ENCODE results near the gene ENPP3. TPM values are rescaled to one million over a fixed set of nuclear protein-coding genes. Genes with fewer than 3 reads are reported as not detected.

The ENPP3 gene
- total RNA-seq, 2 donors from 2014 or later: 11.5 to 21.4 TPM

DNA sequence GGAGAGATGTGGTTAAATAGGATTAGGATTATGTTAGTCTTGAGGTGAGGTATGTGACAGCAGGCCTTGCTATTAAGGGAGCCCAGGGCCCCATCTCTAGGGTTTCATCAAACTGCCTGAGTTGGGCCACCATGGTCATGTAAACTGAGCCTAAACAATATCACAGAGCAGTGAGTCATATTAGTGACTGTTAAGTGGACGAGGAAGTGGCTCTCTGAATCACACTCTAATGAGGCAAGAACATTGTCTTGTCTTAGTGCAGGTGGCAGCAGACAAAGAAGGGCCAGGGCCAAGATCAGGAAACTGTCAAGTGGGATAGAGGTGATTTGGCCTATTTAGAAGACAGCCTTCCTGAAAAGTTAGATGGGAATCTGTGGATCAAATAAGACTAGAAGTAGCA lies 23.1 kb downstream of the ENPP3 start:
- H3K9ac ChIP-seq (ENCODE audit: low read depth in 2 of 2, low read length in 2 of 2): no peak overlapping the region
- no peaks in the 10 kb centered on the region for H3K9me3 ChIP-seq
- no peak overlapping the region for H3K27ac ChIP-seq
- no peaks in the 10 kb centered on the region for H3K4me1 ChIP-seq
- H3K27me3 ChIP-seq: no peaks in the 10 kb centered on the region
- H3K36me3 ChIP-seq: no peaks in the 10 kb centered on the region
- no peak for DNase-seq
- no peak overlapping the region for H3K4me3 ChIP-seq
- TF ChIP-seq, protein P1, sequence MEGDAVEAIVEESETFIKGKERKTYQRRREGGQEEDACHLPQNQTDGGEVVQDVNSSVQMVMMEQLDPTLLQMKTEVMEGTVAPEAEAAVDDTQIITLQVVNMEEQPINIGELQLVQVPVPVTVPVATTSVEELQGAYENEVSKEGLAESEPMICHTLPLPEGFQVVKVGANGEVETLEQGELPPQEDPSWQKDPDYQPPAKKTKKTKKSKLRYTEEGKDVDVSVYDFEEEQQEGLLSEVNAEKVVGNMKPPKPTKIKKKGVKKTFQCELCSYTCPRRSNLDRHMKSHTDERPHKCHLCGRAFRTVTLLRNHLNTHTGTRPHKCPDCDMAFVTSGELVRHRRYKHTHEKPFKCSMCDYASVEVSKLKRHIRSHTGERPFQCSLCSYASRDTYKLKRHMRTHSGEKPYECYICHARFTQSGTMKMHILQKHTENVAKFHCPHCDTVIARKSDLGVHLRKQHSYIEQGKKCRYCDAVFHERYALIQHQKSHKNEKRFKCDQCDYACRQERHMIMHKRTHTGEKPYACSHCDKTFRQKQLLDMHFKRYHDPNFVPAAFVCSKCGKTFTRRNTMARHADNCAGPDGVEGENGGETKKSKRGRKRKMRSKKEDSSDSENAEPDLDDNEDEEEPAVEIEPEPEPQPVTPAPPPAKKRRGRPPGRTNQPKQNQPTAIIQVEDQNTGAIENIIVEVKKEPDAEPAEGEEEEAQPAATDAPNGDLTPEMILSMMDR (IDR thresholded peaks at IDR 0.05): no peak
- intact Hi-C loops (cut with DNase I): no loop called here

DNA sequence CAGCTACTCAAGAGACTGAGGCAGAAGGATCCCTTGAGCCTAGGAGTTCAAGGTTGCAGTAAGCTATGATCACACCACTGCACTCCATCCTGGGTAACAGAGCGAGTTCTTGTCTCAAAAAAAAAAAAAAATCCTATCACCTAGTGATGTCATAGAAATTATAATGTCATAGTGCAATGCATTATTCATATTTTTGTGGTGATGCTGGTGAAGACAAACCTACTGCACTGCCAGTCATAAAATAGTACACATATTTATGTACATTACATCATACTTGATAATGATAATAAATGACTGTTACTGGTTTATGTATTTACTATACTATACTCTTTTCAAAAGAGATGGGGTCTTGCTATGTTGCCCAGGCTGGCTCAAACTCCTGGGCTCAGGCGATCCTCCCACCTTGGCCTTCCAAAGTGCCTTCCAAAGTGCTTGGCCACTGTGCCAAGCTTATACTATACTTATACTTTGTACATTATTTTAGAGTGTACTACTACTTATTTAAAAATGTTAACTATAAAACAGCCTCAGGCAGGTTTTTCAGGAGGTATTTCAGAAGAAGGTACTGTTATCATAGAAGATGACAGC lies 26.6 kb downstream of the ENPP3 start:
- H3K4me3 ChIP-seq: no peak overlapping the region
- no peak overlapping the region for H3K27ac ChIP-seq
- no peaks in the 10 kb centered on the region for H3K9me3 ChIP-seq
- H3K36me3 ChIP-seq: no peaks in the 10 kb centered on the region
- no peaks in the 10 kb centered on the region for H3K27me3 ChIP-seq
- DNase-seq: no peak
- TF ChIP-seq, protein P1 (IDR thresholded peaks at IDR 0.05): no peak
- intact Hi-C loops (cut with DNase I): no loop called here
- no peak overlapping the region for H3K9ac ChIP-seq (ENCODE audit: low read depth in 2 of 2, low read length in 2 of 2)
- no peaks in the 10 kb centered on the region for H3K4me1 ChIP-seq

DNA sequence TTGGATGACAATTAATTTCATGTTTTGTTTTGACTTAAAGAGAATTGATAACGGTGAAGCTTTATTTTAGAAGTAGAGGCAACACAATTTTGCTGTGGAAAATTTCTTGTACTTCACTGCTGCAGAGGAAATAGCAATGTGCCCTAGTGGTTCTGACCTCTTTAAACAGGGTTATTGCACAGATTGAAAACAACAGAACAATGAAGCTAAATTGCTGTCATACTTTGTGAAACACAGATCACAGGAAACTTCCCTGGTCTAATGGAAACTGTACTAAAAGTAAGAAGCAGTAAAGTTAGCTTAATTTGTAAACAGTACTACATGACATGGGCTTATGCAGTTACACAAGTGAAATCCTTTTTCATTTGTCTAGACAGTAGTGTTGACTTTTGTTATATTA lies 32.8 kb downstream of the ENPP3 start:
- TF ChIP-seq, protein P1 (IDR thresholded peaks at IDR 0.05): no peak
- no peak overlapping the region for H3K4me3 ChIP-seq

DNA sequence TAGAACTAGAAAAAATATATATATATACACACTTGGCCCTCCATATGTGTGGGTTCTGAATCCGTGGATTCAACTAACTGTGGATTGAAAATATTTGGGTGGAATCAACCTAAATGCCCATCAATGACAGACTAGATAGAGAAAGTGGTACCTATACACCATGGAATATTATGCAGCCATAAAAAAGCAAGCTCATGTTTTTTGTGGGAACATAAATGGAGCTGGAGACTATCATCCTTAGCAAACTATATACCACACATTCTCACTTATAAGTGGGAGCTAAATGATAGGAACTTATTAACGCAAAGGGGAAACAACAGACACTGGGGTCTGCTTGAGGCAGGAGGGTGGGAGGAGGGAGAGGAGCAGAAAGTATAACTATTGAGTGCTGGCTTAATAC lies 36.1 kb downstream of the ENPP3 start:
- no peak overlapping the region for H3K27ac ChIP-seq
- no peak for DNase-seq
- no peak overlapping the region for H3K4me3 ChIP-seq
- H3K4me1 ChIP-seq: no peaks in the 10 kb centered on the region
- TF ChIP-seq, protein P1 (IDR thresholded peaks at IDR 0.05): no peak
- no peak overlapping the region for H3K9ac ChIP-seq (ENCODE audit: low read depth in 2 of 2, low read length in 2 of 2)
- no peaks in the 10 kb centered on the region for H3K9me3 ChIP-seq
- H3K27me3 ChIP-seq: no peaks in the 10 kb centered on the region
- H3K36me3 ChIP-seq: no peaks in the 10 kb centered on the region
- intact Hi-C loops (cut with DNase I): no loop called here

More for the DNA sequence above, 32.8 kb downstream of the ENPP3 start:
- H3K9ac ChIP-seq (ENCODE audit: low read depth in 2 of 2, low read length in 2 of 2): no peak overlapping the region
- no peak for DNase-seq
- no peaks in the 10 kb centered on the region for H3K27me3 ChIP-seq
- no peaks in the 10 kb centered on the region for H3K36me3 ChIP-seq
- no peaks in the 10 kb centered on the region for H3K4me1 ChIP-seq
- H3K27ac ChIP-seq: no peak overlapping the region
- intact Hi-C loops (cut with DNase I): no loop called here
- H3K9me3 ChIP-seq: no peaks in the 10 kb centered on the region

DNA sequence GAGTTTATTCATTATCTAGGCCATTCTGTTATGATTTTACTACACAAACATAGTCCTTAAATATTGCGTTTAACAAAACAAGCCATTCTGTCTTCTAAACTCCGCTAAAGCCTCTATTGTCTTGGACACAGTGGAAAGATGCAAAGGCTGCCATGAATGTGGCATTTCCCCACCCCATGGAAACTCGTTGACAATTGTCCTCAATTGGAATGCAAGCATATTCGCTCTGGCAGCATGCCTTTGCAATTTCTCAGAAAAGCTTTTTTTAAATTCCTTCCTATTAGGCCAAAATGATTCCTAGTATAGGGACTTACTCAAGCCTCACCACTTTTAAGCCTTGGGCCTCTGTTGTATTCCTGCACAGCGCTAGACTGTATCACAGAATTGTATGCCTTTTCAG lies 41.3 kb downstream of the ENPP3 start:
- Histone ChIP-seq H3K27ac (no peak overlapping the region), H3K27me3 (no peaks in the 10 kb centered on the region), H3K4me3 (no peak overlapping the region), H3K9me3 (no peaks in the 10 kb centered on the region), H3K4me1 (no peaks in the 10 kb centered on the region), H3K36me3 (no peaks in the 10 kb centered on the region), H3K9ac (ENCODE audit: low read depth in 2 of 2, low read length in 2 of 2) (no peak overlapping the region)
- intact Hi-C loops (cut with DNase I): no loop called here
- no peak for DNase-seq
- TF ChIP-seq, protein P1 (IDR thresholded peaks at IDR 0.05): no peak
